Peyer's patch (tissue), 4 donors: Measurements from ENCODE around the gene CSF2RB. TPM values are rescaled to one million over a fixed set of nuclear protein-coding genes. Genes with fewer than 3 reads are reported as not detected.

Source experiments
- DNase-seq, 3 donors: peaks; one replicate each; pipeline ENCODE4 v3.0.0-alpha.2; 2017 to 2019
- H3K27ac ChIP-seq, 4 donors: fragments of 200-600 bp; sonication (generic); one replicate each; pipeline ENCODE4 v1.5.1; 2016 to 2019
- H3K27me3 ChIP-seq, 2 donors: fragments of 200-600 bp; sonication (generic); one replicate each; pipeline ENCODE4 v1.5.1; 2019
- H3K36me3 ChIP-seq, 3 donors: fragments of 200-600 bp; sonication (generic); one replicate each; pipeline ENCODE4 v1.5.1; 2016 to 2019
- H3K4me1 ChIP-seq, 4 donors: fragments of 200-600 bp; sonication (generic); one replicate each; pipeline ENCODE4 v1.5.1; 2016 to 2019
- H3K4me3 ChIP-seq, 4 donors: fragments of 200-600 bp; sonication (generic); 1 replicate in 3 of 4; 2 replicates in 1 of 4; pipeline ENCODE4 v1.5.1; 2016 to 2019; ENCODE audit warnings: mild to moderate bottlenecking in 1 of 4
- H3K9me3 ChIP-seq, 4 donors: fragments of 200-600 bp; sonication (generic); one replicate each; pipeline ENCODE4 v1.5.1; 2016 to 2019; ENCODE audit warnings: mild to moderate bottlenecking in 1 of 4
- POLR2A ChIP-seq, 2 donors: fragments of 450-650 bp; IDR thresholded peaks; one replicate each; pipeline ENCODE4 v1.5.1; 2017; ENCODE audit warnings: antibody characterized with exemption in 2 of 2, mild to moderate bottlenecking in 2 of 2, moderate library complexity in 2 of 2
- total RNA-seq, 4 donors: library from RNA; depleted of rRNA; stranded (reverse); fragments of >200 nt; gene quantifications; one replicate each; pipeline ENCODE4 v1.1.0, GENCODE V29; 2016
- TF ChIP-seq, protein P1 (sequence below), 6 experiments: fragments of 450-650 bp in 4 of 6; fragments of 200-600 bp in 2 of 6; sonication (generic) in 1 of 6; IDR thresholded peaks; one replicate each; pipeline ENCODE4 v1.5.1; 2017 to 2019; ENCODE audit warnings: antibody characterized with exemption in 6 of 6, mild to moderate bottlenecking in 3 of 6, moderate library complexity in 1 of 6

CSF2RB gene
- total RNA-seq, 4 donors from 2014 or later, result 0.88 to 24.8 (median 4.3) TPM

GRCh38 chr22:36968249-36968964 lies 55.0 kb downstream of the CSF2RB start:
- H3K27me3 ChIP-seq, result no peaks in the 10 kb centered on the region
- TF ChIP-seq POLR2A (IDR thresholded peaks at IDR 0.05), result no peak
- TF ChIP-seq, protein P1, sequence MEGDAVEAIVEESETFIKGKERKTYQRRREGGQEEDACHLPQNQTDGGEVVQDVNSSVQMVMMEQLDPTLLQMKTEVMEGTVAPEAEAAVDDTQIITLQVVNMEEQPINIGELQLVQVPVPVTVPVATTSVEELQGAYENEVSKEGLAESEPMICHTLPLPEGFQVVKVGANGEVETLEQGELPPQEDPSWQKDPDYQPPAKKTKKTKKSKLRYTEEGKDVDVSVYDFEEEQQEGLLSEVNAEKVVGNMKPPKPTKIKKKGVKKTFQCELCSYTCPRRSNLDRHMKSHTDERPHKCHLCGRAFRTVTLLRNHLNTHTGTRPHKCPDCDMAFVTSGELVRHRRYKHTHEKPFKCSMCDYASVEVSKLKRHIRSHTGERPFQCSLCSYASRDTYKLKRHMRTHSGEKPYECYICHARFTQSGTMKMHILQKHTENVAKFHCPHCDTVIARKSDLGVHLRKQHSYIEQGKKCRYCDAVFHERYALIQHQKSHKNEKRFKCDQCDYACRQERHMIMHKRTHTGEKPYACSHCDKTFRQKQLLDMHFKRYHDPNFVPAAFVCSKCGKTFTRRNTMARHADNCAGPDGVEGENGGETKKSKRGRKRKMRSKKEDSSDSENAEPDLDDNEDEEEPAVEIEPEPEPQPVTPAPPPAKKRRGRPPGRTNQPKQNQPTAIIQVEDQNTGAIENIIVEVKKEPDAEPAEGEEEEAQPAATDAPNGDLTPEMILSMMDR (IDR thresholded peaks at IDR 0.05), result no peak
- no peaks in the 10 kb centered on the region for H3K4me1 ChIP-seq
- no peak overlapping the region for H3K27ac ChIP-seq
- H3K4me3 ChIP-seq, result no peak overlapping the region
- no peaks in the 10 kb centered on the region for H3K36me3 ChIP-seq
- no peaks in the 10 kb centered on the region for H3K9me3 ChIP-seq
- DNase-seq, result no peak

GRCh38 chr22:36971341-36972125 lies 58.1 kb downstream of the CSF2RB start:
- DNase-seq, result no peak
- no peak overlapping the region for H3K4me3 ChIP-seq
- no peaks in the 10 kb centered on the region for H3K4me1 ChIP-seq
- no peaks in the 10 kb centered on the region for H3K36me3 ChIP-seq
- no peak overlapping the region for H3K27ac ChIP-seq
- no peaks in the 10 kb centered on the region for H3K9me3 ChIP-seq
- no peak for TF ChIP-seq POLR2A (IDR thresholded peaks at IDR 0.05)
- TF ChIP-seq, protein P1 (IDR thresholded peaks at IDR 0.05), result no peak
- H3K27me3 ChIP-seq, result no peaks in the 10 kb centered on the region

GRCh38 chr22:36976606-36977005 lies 63.2 kb downstream of the CSF2RB start:
- no peak for DNase-seq
- Histone ChIP-seq H3K4me1 (peaks cover 0 to 4% (median 0%) of the 10 kb centered on the region in 4 donors), H3K27me3 (no peaks in the 10 kb centered on the region), H3K9me3 (no peaks in the 10 kb centered on the region), H3K27ac (no peak overlapping the region), H3K4me3 (no peak overlapping the region), H3K36me3 (no peaks in the 10 kb centered on the region)
- TF ChIP-seq POLR2A (IDR thresholded peaks at IDR 0.05), result no peak
- TF ChIP-seq, protein P1 (IDR thresholded peaks at IDR 0.05), result no peak

GRCh38 chr22:36977401-36977861 lies 64.0 kb downstream of the CSF2RB start:
- Histone ChIP-seq H3K27me3 (no peaks in the 10 kb centered on the region), H3K9me3 (no peaks in the 10 kb centered on the region), H3K36me3 (no peaks in the 10 kb centered on the region), H3K27ac (peak overlapping the region in 3 of 4 donors; percentile 18 to 67 (median 64)), H3K4me1 (peaks cover 0 to 4% (median 0%) of the 10 kb centered on the region in 4 donors), H3K4me3 (peak overlapping the region; percentile 37 to 45 (median 43))
- DNase-seq, result peak; percentile 79 to 93 (median 91)
- TF ChIP-seq, protein P1 (IDR thresholded peaks at IDR 0.05), result peak; percentile 35 to 58 (median 53)
- TF ChIP-seq POLR2A (IDR thresholded peaks at IDR 0.05), result no peak

DNA sequence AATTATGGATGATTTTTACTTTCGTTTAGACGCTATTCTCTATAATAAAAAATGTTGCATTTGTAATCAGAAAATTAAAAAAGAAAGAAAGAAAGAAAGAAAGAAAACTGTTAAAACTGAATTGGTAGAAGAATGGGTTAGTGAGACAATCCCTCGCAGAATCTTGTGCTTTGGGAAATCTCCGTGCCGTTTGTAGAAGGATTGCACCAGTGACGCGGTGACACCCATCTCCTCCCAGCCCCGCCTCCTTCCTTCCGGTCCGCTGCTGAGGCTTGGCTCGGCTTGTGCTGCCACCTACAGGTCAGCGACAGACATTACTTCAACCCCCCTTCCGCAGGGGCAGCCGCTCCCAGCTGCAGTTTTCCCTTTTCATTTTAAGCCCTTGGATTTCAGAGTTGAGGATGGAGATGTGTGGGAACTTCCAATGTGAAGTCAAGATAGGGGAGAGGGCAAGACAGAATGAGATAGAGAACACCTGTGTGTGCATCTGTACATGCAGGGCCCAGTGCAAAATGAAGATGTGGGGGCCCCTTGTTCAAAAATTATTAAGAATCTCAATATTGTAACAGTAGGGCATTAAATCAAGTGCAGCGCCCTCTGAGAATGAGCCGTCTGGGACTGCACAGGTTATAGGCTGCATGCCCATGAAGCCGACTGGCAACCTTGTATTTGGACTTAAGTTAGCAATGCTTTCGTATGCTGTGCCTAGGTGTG lies 64.7 kb downstream of the CSF2RB start:
- H3K27me3 ChIP-seq, result no peaks in the 10 kb centered on the region
- TF ChIP-seq POLR2A (IDR thresholded peaks at IDR 0.05), result peak in 1 of 2 donors; percentile 16
- TF ChIP-seq, protein P1 (IDR thresholded peaks at IDR 0.05), result peak; percentile 84 to 96 (median 95)
- peak overlapping the region; percentile 37 to 45 (median 43) for H3K4me3 ChIP-seq
- H3K27ac ChIP-seq, result peak overlapping the region in 2 of 4 donors; percentile 64 to 67
- DNase-seq, result peak; percentile 90 to 96 (median 92)
- peaks cover 0 to 4% (median 0%) of the 10 kb centered on the region in 4 donors for H3K4me1 ChIP-seq
- no peaks in the 10 kb centered on the region for H3K9me3 ChIP-seq
- H3K36me3 ChIP-seq, result no peaks in the 10 kb centered on the region
